Measurements from ENCODE around the gene MYO1B.
A peak's percentile ranks its signal among the peaks of the same experiment; 100 is the strongest.

The MYO1B gene

DNA sequence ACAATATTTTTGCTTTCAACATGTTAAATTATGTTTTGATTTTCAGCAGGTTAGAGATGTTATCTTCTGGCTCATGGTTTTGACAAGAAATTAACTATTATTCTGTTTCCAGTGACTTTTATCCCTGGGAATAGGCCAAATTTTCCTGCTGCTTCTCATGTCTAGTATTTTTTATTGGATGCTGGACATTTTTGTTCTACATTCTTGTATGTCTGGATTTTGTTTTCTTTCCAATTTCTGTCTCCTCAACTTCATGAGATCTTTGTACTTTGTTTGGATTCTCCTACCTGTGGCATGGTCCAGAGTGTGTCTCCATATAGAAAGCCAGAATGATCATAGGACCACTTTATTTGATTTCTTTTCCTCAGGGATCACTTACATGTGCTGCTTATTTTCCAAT is 33.1 kb upstream of the MYO1B start:
- Histone ChIP-seq H3K4me3 (replicated peaks; ENCODE audit: low read depth, low read length) (no peak overlapping the region), H3K36me3 (ENCODE audit: control insufficient read depth, insufficient read depth, low read length) (no peaks in the 10 kb centered on the region), H3K27me3 (replicated peaks; ENCODE audit: control insufficient read depth, insufficient read depth, low read length) (no peaks in the 10 kb centered on the region; the same call in 1 of the 2 replicates)
- no peak for TF ChIP-seq CTCF (IDR thresholded peaks at IDR 0.05; ENCODE audit: insufficient read depth, low read length, poor library complexity, severe bottlenecking)
- no peak for DNase-seq (ENCODE audit: extremely low read depth, insufficient read length)

GRCh38 chr2:191213333-191213732 is 31.9 kb upstream of the MYO1B start:
- DNase-seq (ENCODE audit: extremely low read depth, insufficient read length): no peak
- TF ChIP-seq CTCF (IDR thresholded peaks at IDR 0.05; ENCODE audit: insufficient read depth, low read length, poor library complexity, severe bottlenecking): no peak
- Histone ChIP-seq H3K36me3 (ENCODE audit: control insufficient read depth, insufficient read depth, low read length) (no peaks in the 10 kb centered on the region), H3K4me3 (replicated peaks; ENCODE audit: low read depth, low read length) (no peak overlapping the region), H3K27me3 (replicated peaks; ENCODE audit: control insufficient read depth, insufficient read depth, low read length) (no peaks in the 10 kb centered on the region; the same call in 1 of the 2 replicates)

DNA sequence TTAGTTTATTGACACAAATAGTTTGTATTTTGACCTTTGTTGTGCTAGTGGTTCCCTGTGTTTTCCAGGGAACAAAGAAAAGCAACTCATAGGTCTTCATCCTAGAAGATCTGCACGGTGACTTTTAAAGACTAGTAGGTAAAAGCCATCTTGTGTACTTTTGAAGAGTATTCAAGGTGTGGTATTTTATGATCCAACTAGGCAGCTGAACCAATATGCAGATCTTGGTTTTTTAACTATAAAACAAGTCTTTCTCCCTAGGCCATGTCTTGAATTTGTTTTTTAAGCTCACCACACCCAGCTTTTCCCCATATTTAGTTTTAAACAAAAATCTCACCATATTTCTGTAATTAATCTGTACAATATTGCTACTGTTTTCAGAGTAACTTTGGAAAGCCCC is 30.0 kb upstream of the MYO1B start:
- no peaks in the 10 kb centered on the region for H3K36me3 ChIP-seq (ENCODE audit: control insufficient read depth, insufficient read depth, low read length)
- no peak for DNase-seq (ENCODE audit: extremely low read depth, insufficient read length)
- no peak overlapping the region for H3K4me3 ChIP-seq (replicated peaks; ENCODE audit: low read depth, low read length)
- no peaks in the 10 kb centered on the region; the same call in 1 of the 2 replicates for H3K27me3 ChIP-seq (replicated peaks; ENCODE audit: control insufficient read depth, insufficient read depth, low read length)
- no peak for TF ChIP-seq CTCF (IDR thresholded peaks at IDR 0.05; ENCODE audit: insufficient read depth, low read length, poor library complexity, severe bottlenecking)

- no peak for DNase-seq (ENCODE audit: extremely low read depth, insufficient read length)
- no peak for TF ChIP-seq CTCF (IDR thresholded peaks at IDR 0.05; ENCODE audit: insufficient read depth, low read length, poor library complexity, severe bottlenecking)
- no peak overlapping the region for H3K4me3 ChIP-seq (replicated peaks; ENCODE audit: low read depth, low read length)
- H3K36me3 ChIP-seq (ENCODE audit: control insufficient read depth, insufficient read depth, low read length): no peaks in the 10 kb centered on the region
- H3K27me3 ChIP-seq (replicated peaks; ENCODE audit: control insufficient read depth, insufficient read depth, low read length): no peaks in the 10 kb centered on the region; the same call in 1 of the 2 replicates
These were observed 29.5 kb upstream of the MYO1B start for GRCh38 chr2:191215666-191216065.

GRCh38 chr2:191217580-191217979 is 27.6 kb upstream of the MYO1B start:
- TF ChIP-seq CTCF (IDR thresholded peaks at IDR 0.05; ENCODE audit: insufficient read depth, low read length, poor library complexity, severe bottlenecking): no peak
- H3K4me3 ChIP-seq (replicated peaks; ENCODE audit: low read depth, low read length): no peak overlapping the region
- H3K36me3 ChIP-seq (ENCODE audit: control insufficient read depth, insufficient read depth, low read length): no peaks in the 10 kb centered on the region
- DNase-seq (ENCODE audit: extremely low read depth, insufficient read length): no peak
- H3K27me3 ChIP-seq (replicated peaks; ENCODE audit: control insufficient read depth, insufficient read depth, low read length): no peaks in the 10 kb centered on the region

GRCh38 chr2:191218292-191218898 is 26.8 kb upstream of the MYO1B start:
- no peak for DNase-seq (ENCODE audit: extremely low read depth, insufficient read length)
- TF ChIP-seq CTCF (IDR thresholded peaks at IDR 0.05; ENCODE audit: insufficient read depth, low read length, poor library complexity, severe bottlenecking): peak; percentile 64
- Histone ChIP-seq H3K27me3 (replicated peaks; ENCODE audit: control insufficient read depth, insufficient read depth, low read length) (no peaks in the 10 kb centered on the region), H3K36me3 (ENCODE audit: control insufficient read depth, insufficient read depth, low read length) (no peaks in the 10 kb centered on the region), H3K4me3 (replicated peaks; ENCODE audit: low read depth, low read length) (no peak overlapping the region)

All from GM06990 (cell line).